ENCODE data around the gene BRD1. TPM values are rescaled to one million over a fixed set of nuclear protein-coding genes. Genes with fewer than 3 reads are reported as not detected.

BRD1 gene
- total and polyA plus RNA-seq, 9 of the 15 experiments (the other 6 are each of a cell fraction or from before 2014, with no cell fraction given), result 0.42 to 17.6 (median 5.5) TPM

GRCh38 chr22:49753961-49754695 lies 73.5 kb downstream of the BRD1 start (continued):
- TF ChIP-seq, protein P1, sequence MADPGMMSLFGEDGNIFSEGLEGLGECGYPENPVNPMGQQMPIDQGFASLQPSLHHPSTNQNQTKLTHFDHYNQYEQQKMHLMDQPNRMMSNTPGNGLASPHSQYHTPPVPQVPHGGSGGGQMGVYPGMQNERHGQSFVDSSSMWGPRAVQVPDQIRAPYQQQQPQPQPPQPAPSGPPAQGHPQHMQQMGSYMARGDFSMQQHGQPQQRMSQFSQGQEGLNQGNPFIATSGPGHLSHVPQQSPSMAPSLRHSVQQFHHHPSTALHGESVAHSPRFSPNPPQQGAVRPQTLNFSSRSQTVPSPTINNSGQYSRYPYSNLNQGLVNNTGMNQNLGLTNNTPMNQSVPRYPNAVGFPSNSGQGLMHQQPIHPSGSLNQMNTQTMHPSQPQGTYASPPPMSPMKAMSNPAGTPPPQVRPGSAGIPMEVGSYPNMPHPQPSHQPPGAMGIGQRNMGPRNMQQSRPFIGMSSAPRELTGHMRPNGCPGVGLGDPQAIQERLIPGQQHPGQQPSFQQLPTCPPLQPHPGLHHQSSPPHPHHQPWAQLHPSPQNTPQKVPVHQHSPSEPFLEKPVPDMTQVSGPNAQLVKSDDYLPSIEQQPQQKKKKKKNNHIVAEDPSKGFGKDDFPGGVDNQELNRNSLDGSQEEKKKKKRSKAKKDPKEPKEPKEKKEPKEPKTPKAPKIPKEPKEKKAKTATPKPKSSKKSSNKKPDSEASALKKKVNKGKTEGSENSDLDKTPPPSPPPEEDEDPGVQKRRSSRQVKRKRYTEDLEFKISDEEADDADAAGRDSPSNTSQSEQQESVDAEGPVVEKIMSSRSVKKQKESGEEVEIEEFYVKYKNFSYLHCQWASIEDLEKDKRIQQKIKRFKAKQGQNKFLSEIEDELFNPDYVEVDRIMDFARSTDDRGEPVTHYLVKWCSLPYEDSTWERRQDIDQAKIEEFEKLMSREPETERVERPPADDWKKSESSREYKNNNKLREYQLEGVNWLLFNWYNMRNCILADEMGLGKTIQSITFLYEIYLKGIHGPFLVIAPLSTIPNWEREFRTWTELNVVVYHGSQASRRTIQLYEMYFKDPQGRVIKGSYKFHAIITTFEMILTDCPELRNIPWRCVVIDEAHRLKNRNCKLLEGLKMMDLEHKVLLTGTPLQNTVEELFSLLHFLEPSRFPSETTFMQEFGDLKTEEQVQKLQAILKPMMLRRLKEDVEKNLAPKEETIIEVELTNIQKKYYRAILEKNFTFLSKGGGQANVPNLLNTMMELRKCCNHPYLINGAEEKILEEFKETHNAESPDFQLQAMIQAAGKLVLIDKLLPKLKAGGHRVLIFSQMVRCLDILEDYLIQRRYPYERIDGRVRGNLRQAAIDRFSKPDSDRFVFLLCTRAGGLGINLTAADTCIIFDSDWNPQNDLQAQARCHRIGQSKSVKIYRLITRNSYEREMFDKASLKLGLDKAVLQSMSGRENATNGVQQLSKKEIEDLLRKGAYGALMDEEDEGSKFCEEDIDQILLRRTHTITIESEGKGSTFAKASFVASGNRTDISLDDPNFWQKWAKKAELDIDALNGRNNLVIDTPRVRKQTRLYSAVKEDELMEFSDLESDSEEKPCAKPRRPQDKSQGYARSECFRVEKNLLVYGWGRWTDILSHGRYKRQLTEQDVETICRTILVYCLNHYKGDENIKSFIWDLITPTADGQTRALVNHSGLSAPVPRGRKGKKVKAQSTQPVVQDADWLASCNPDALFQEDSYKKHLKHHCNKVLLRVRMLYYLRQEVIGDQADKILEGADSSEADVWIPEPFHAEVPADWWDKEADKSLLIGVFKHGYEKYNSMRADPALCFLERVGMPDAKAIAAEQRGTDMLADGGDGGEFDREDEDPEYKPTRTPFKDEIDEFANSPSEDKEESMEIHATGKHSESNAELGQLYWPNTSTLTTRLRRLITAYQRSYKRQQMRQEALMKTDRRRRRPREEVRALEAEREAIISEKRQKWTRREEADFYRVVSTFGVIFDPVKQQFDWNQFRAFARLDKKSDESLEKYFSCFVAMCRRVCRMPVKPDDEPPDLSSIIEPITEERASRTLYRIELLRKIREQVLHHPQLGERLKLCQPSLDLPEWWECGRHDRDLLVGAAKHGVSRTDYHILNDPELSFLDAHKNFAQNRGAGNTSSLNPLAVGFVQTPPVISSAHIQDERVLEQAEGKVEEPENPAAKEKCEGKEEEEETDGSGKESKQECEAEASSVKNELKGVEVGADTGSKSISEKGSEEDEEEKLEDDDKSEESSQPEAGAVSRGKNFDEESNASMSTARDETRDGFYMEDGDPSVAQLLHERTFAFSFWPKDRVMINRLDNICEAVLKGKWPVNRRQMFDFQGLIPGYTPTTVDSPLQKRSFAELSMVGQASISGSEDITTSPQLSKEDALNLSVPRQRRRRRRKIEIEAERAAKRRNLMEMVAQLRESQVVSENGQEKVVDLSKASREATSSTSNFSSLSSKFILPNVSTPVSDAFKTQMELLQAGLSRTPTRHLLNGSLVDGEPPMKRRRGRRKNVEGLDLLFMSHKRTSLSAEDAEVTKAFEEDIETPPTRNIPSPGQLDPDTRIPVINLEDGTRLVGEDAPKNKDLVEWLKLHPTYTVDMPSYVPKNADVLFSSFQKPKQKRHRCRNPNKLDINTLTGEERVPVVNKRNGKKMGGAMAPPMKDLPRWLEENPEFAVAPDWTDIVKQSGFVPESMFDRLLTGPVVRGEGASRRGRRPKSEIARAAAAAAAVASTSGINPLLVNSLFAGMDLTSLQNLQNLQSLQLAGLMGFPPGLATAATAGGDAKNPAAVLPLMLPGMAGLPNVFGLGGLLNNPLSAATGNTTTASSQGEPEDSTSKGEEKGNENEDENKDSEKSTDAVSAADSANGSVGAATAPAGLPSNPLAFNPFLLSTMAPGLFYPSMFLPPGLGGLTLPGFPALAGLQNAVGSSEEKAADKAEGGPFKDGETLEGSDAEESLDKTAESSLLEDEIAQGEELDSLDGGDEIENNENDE (IDR thresholded peaks at IDR 0.05; ENCODE audit: low read depth, low read length), result no peak
- TF ChIP-seq SRSF1 (IDR thresholded peaks at IDR 0.05; ENCODE audit: low read depth, low read length), result no peak
- no peak for TF ChIP-seq SMAD4 (CRISPR knock-in tag; conservative IDR thresholded peaks at IDR 0.05)
- TF ChIP-seq STAT5A (IDR thresholded peaks at IDR 0.05; ENCODE audit: borderline replicate concordance, low read length), result no peak

Measured in K562 (cell line).